Kidney (tissue), 14 donors: Measurements from ENCODE around the gene GBGT1. TPM values are rescaled to one million over a fixed set of nuclear protein-coding genes. Genes with fewer than 3 reads are reported as not detected.

Experiments used
- DNase-seq, 5 donors: peaks; one replicate each; pipeline ENCODE4 v3.0.0-alpha.2; 2013 to 2020
- FAIRE-seq: peaks from 2 replicates; lab custom pipeline; 2012; peaks lifted over from hg19 to GRCh38; lab: Jason Lieb, UNC
- H3K27ac ChIP-seq, 2 donors: one replicate each; pipeline ENCODE4 v1.7.0; 2013; ENCODE audit warnings: low read depth in 2 of 2, low read length in 2 of 2, inconsistent platforms in 1 of 2
- H3K27me3 ChIP-seq: one replicate; pipeline ENCODE4 v1.7.1; 2013; ENCODE audit warnings: low read length, inconsistent platforms; ENCODE audit not compliant: control insufficient read depth, insufficient read depth
- H3K36me3 ChIP-seq, 3 donors: one replicate each; pipeline versions ENCODE4 v1.7.0 to v1.7.1; 2013; ENCODE audit warnings: low read length in 3 of 3, control low read depth in 1 of 3, inconsistent platforms in 1 of 3; ENCODE audit not compliant: insufficient read depth in 3 of 3, control insufficient read depth in 2 of 3
- H3K4me1 ChIP-seq, 3 donors: one replicate each; pipeline versions ENCODE4 v1.7.0 to v1.7.1; 2013; ENCODE audit warnings: low read length in 3 of 3, inconsistent platforms in 1 of 3, low read depth in 1 of 3; ENCODE audit not compliant: control insufficient read depth in 2 of 3, insufficient read depth in 2 of 3
- H3K4me3 ChIP-seq, 3 donors: one replicate each; pipeline versions ENCODE4 v1.7.0 to v1.8.1; 2013; ENCODE audit warnings: low read length in 3 of 3, control low read depth in 1 of 3, inconsistent platforms in 1 of 3
- H3K9ac ChIP-seq, 3 donors: one replicate each; pipeline versions ENCODE4 v1.7.0 to v1.7.1; 2013; ENCODE audit warnings: low read length in 3 of 3, control low read depth in 1 of 3, inconsistent platforms in 1 of 3
- H3K9me3 ChIP-seq, 3 donors: one replicate each; pipeline versions ENCODE4 v1.7.0 to v1.7.1; 2013; ENCODE audit warnings: low read length in 3 of 3, control low read depth in 1 of 3, inconsistent platforms in 1 of 3; ENCODE audit not compliant: control insufficient read depth in 2 of 3, insufficient read depth in 1 of 3
- intact Hi-C: fragments of 100-400 bp; cut with DNase I; formaldehyde crosslinking; loops from one replicate; pipeline ENCODE4 v1.11.1; 2022
- polyA plus RNA-seq: library from polyadenylated mRNA; stranded (reverse); fragments of 350-450 nt; fragmentation: Illumina TruSeq; extraction: RNeasy Lipid Tissue Mini Kit (QIAGEN cat#74804); gene quantifications from one replicate; pipeline ENCODE4 v1.2.3, GENCODE V29; 2014; ENCODE audit warnings: low read depth, low replicate concordance; ENCODE audit not compliant: insufficient read depth
- total RNA-seq: library from RNA; stranded (reverse); fragmentation: NEBNext Ultra II Directional; extraction: Animal tissue kit (Norgen Biotek cat#: 25700); gene quantifications from one replicate; pipeline ENCODE4 v1.2.1, GENCODE V29; 2021
- TF ChIP-seq, protein P1 (sequence below): IDR thresholded peaks from 3 replicates; pipeline ENCODE4 v1.5.1; 2012; ENCODE audit warnings: mild to moderate bottlenecking, moderate library complexity, borderline replicate concordance; ENCODE audit not compliant: insufficient read depth; ENCODE audit errors: extremely low read depth
- donor health status: control.
- donor health status: control.
- donor health status: control.
- donor health status: control.
- donor health status: control.
- donor health status: DM: yes; HTN: yes; CAD: no.
- donor health status: Normal renal cell carcinoma (clear cell type).

GBGT1 gene
- total and polyA plus RNA-seq, 2 donors from 2014 or later, result 7.9 to 21.6 TPM

DNA sequence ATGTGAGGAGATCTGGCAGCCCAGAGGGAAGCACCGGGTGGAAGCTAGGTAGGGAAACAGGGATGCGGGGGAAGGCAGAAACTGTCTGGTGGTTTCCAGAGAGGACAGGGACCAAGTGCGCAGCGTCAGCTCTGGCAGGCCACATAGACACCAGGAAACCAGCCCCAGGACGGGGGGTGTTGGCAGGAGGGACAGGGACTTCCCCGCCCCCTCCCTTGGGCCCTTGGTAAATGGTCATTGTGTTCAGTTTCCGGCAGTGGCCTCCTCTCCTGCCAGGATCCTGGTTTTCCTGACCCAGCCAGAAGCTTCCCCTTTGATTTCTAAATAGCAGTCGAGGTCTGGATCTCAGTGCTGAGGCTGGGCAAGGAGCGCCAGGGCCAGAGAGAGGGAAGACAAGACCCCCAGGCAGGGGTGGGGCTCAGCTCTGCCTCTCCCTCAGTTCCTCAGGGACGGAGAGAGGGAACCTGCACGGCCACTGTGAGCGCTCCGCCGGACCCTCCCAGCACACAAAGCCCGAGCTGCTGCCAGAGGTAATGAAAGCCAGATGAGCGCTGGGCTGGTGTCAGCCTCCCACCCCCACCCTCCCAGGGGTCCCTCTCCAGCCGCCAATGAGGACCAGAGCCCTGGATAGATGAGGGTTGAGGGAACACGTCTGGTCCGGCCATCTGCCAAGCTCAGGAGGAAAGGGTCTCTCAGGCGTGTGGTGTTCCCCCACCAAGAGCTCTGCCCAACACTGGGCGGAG, 44.4 kb downstream of the GBGT1 start:
- peak overlapping the region in 2 of 3 donors; percentile 20 to 80 for H3K9ac ChIP-seq
- DNase-seq (peak in 4 of 5 donors; percentile 35 to 78 (median 69)), FAIRE-seq (no peak)
- peak overlapping the region in 2 of 3 donors; percentile 25 to 74 for H3K4me3 ChIP-seq
- intact Hi-C loops, result no loop called here
- peak overlapping the region; percentile 83 to 84 for H3K27ac ChIP-seq
- H3K4me1 ChIP-seq, result peaks cover 0 to 45% (median 15%) of the 10 kb centered on the region in 3 donors
- TF ChIP-seq, protein P1, sequence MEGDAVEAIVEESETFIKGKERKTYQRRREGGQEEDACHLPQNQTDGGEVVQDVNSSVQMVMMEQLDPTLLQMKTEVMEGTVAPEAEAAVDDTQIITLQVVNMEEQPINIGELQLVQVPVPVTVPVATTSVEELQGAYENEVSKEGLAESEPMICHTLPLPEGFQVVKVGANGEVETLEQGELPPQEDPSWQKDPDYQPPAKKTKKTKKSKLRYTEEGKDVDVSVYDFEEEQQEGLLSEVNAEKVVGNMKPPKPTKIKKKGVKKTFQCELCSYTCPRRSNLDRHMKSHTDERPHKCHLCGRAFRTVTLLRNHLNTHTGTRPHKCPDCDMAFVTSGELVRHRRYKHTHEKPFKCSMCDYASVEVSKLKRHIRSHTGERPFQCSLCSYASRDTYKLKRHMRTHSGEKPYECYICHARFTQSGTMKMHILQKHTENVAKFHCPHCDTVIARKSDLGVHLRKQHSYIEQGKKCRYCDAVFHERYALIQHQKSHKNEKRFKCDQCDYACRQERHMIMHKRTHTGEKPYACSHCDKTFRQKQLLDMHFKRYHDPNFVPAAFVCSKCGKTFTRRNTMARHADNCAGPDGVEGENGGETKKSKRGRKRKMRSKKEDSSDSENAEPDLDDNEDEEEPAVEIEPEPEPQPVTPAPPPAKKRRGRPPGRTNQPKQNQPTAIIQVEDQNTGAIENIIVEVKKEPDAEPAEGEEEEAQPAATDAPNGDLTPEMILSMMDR, result no peak
- H3K9me3 ChIP-seq, result no peaks in the 10 kb centered on the region
- no peaks in the 10 kb centered on the region for H3K36me3 ChIP-seq
- no peaks in the 10 kb centered on the region for H3K27me3 ChIP-seq

DNA sequence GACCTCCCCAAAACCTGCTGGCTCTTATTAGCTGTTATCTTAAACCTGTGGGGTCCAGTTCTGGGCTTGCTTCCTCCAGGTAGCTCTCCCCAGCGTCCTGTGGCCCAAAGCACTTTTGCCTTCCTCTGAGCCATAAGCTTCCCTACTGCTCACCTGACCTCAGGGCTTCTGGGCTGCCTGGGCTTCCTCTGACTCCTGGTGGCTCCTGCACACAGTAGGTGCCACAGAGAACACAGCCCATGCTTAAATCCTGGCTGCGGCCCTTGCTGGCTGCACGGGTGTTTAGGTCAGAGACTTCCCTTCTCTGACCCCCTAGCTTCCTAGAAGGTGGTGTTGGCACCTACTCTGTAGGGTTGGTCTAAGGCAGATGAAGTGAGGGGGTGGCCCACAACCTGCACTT, 45.1 kb downstream of the GBGT1 start:
- intact Hi-C loops, result no loop called here
- TF ChIP-seq, protein P1, result no peak
- Histone ChIP-seq H3K4me3 (no peak overlapping the region), H3K27ac (peak overlapping the region; percentile 32 to 65), H3K27me3 (no peaks in the 10 kb centered on the region), H3K9me3 (no peaks in the 10 kb centered on the region), H3K36me3 (no peaks in the 10 kb centered on the region), H3K4me1 (peaks cover 0 to 52% (median 22%) of the 10 kb centered on the region in 3 donors), H3K9ac (peak overlapping the region in 1 of 3 donors; percentile 80)
- DNase-seq, result peak in 1 of 5 donors; percentile 37
- FAIRE-seq, result no peak

DNA sequence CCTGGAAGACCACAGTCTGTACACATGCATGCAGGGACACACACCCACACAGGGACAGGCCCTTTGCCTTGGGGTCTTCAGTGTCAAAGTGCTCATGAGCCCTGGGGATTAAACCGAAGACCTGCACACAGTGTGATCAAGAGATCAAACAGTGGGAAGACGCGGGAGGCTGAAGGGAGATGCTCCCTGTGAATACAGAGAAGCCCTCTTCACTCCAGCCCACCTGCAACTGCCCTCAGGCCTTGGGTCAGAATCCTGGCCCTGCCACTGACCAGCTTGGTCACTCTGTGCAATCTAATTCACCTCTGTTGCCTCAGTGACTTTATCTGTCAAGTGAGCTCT, 45.6 kb downstream of the GBGT1 start:
- Histone ChIP-seq H3K27me3 (no peaks in the 10 kb centered on the region), H3K4me1 (peaks cover 0 to 54% (median 26%) of the 10 kb centered on the region in 3 donors), H3K9me3 (no peaks in the 10 kb centered on the region), H3K36me3 (no peaks in the 10 kb centered on the region), H3K4me3 (no peak overlapping the region), H3K27ac (peak overlapping the region in 1 of 2 donors; percentile 65), H3K9ac (no peak overlapping the region)
- DNase-seq (peak in 1 of 5 donors; percentile 34), FAIRE-seq (no peak)
- TF ChIP-seq, protein P1, result no peak
- intact Hi-C loops, result no loop called here
